ENCODE data around the gene CLK3.

- TF ChIP-seq CTCF (IDR thresholded peaks at IDR 0.05; ENCODE audit: low read depth, low read length), result no peak
- TF ChIP-seq EZH2phosphoT487 (IDR thresholded peaks at IDR 0.05; ENCODE audit: low read depth), result no peak
Measured at GRCh38 chr15:74571191-74571590, 44.4 kb upstream of the CLK3 start.
